ENCODE data around the gene PEAK1. TPM values are rescaled to one million over a fixed set of nuclear protein-coding genes. Genes with fewer than 3 reads are reported as not detected.

Gene PEAK1
- total RNA-seq, 1 experiment from 2014 or later: 6.4 TPM

- no peak for DNase-seq (ENCODE audit: low read depth)
- in situ Hi-C loops (cut with HindIII; ENCODE audit: low pct_unique_long_range_greater_than_20kb, low sequenced_read_pairs): no loop called here
Observed at GRCh38 chr15:77130315-77130930, 289.5 kb downstream of the PEAK1 start.

DNA sequence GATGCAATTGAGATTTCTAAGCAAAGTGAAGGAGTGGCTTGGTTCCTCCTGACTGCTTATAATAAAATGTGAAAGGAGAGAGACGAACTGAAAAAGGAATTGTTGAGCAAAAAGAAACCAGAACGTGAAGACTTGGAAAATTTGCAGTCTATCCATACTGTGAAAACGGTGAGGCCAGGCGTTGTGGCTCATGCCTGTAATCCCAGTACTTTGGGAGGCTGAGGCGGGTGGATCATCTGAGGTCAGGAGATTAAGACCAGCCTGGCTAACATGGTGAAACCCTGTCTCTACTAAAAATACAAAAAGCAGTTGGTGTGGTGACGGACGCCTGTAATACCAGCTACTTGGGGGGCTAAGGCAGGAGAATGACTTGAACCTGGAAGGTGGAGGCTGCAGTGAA is 292.3 kb downstream of the PEAK1 start:
- in situ Hi-C loops (cut with HindIII; ENCODE audit: low pct_unique_long_range_greater_than_20kb, low sequenced_read_pairs): no loop called here
- no peak for DNase-seq (ENCODE audit: low read depth)

DNA sequence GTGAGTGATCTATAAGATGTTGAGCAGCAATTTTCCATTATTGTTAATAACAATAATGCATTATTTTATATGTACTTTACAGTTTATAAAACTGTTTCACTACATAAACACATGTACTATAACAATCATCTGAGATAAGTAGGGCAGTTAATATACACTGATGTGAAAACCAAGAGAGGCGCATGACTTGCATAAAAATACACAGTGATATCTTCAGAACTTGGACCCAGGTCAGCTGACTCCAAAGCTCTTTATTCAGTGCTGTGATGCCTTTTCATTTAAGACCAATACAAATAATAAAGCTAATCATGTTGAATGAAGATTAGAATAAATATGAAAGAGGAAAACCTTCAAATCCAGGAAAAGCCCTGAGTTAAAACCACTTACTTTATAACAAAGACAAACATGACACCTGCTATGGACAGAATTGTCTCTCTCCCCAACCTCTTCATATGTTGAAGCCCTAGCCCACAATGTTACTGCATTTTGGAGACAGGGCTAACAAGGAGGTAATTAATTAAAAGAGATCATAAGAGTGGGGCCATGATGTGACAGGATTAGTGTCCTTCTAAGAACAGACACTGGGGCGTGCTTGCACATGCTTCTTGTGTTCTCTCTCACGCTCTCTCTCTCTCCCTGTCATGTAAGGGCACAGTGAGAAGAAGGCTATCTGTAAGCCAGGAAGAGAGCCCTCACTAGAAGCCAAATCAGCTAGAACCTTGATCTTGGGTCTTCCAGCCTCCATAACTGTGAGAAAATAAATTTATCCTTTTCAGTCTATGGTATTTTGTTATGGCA is 293.2 kb downstream of the PEAK1 start:
- DNase-seq (ENCODE audit: low read depth): no peak
- in situ Hi-C loops (cut with HindIII; ENCODE audit: low pct_unique_long_range_greater_than_20kb, low sequenced_read_pairs): no loop called here

GRCh38 chr15:77123854-77124253 is 296.1 kb downstream of the PEAK1 start:
- no peak for DNase-seq (ENCODE audit: low read depth)
- in situ Hi-C loops (cut with HindIII; ENCODE audit: low pct_unique_long_range_greater_than_20kb, low sequenced_read_pairs): no loop called here

GRCh38 chr15:77122576-77122975 is 297.3 kb downstream of the PEAK1 start:
- no peak for DNase-seq (ENCODE audit: low read depth)
- in situ Hi-C loops (cut with HindIII; ENCODE audit: low pct_unique_long_range_greater_than_20kb, low sequenced_read_pairs): no loop called here

- in situ Hi-C loops (cut with HindIII; ENCODE audit: low pct_unique_long_range_greater_than_20kb, low sequenced_read_pairs): no loop called here
- DNase-seq (ENCODE audit: low read depth): no peak
Observed at GRCh38 chr15:77121599-77121998, 298.3 kb downstream of the PEAK1 start.

- in situ Hi-C loops (cut with HindIII; ENCODE audit: low pct_unique_long_range_greater_than_20kb, low sequenced_read_pairs): no loop called here
- DNase-seq (ENCODE audit: low read depth): no peak
Observed at GRCh38 chr15:77120576-77120975, 299.3 kb downstream of the PEAK1 start.

GRCh38 chr15:77119446-77119845 is 300.5 kb downstream of the PEAK1 start:
- in situ Hi-C loops (cut with HindIII; ENCODE audit: low pct_unique_long_range_greater_than_20kb, low sequenced_read_pairs): no loop called here
- no peak for DNase-seq (ENCODE audit: low read depth)

GRCh38 chr15:77118882-77119321 is 301.0 kb downstream of the PEAK1 start:
- in situ Hi-C loops (cut with HindIII; ENCODE audit: low pct_unique_long_range_greater_than_20kb, low sequenced_read_pairs): no loop called here
- DNase-seq (ENCODE audit: low read depth): peak; percentile 31

DNA sequence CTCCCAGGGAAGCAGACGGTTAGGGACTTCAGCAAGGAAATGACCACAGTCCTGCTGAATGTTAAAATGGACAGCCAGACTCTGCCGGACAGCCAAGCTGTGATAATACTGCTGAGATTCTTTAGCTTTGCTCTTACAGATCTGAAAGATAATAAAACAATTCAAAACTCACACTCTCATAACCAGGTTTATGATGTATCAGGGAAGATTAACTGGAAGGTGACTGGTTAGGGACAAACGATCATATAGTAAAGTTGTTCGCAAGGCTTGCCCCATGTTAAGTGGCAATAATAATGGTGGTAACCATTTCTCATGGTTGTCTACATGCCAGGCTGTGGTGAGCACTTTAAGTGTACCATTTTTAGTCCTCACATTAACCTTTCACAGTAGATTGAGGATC is 304.7 kb downstream of the PEAK1 start:
- DNase-seq (ENCODE audit: low read depth): no peak
- in situ Hi-C loops (cut with HindIII; ENCODE audit: low pct_unique_long_range_greater_than_20kb, low sequenced_read_pairs): no loop called here

DNA sequence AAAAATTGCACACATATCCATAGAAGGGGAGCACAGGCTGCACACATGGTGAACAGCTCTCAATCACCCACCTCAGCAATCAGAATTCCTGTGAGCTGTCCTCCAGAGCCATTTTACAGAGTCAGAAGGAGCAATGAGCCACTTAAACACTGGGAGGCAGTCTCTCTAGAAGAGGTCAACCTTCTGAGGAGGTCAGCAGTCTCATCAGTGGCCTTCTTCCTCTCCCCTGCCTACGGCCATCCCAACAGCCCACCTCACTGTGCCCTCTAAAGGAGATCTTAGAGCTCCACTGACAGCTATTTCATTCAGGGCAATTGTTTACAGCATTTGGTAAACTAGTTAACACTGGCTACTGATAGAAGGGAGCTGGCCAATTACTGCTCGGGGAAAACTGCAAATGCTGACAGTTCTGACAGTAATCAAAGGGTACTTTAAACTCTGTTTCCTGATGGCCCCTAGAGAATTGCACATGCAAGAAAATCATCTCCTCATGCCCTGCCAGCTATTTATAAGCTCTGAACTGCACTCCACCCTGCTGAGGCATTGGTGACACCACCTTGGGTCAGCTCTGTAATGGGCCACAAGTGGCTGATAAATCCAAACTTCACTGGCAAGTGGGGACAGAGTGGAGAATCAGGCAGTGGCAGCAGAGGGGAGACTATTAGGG is 306.9 kb downstream of the PEAK1 start:
- no peak for DNase-seq (ENCODE audit: low read depth)
- in situ Hi-C loops (cut with HindIII; ENCODE audit: low pct_unique_long_range_greater_than_20kb, low sequenced_read_pairs): no loop called here

- in situ Hi-C loops (cut with HindIII; ENCODE audit: low pct_unique_long_range_greater_than_20kb, low sequenced_read_pairs): no loop called here
Observed at GRCh38 chr15:77111789-77112188, 308.1 kb downstream of the PEAK1 start.

GRCh38 chr15:77107531-77108355 is 312.2 kb downstream of the PEAK1 start:
- in situ Hi-C loops (cut with HindIII; ENCODE audit: low pct_unique_long_range_greater_than_20kb, low sequenced_read_pairs): no loop called here
- DNase-seq (ENCODE audit: low read depth): peak; percentile 46

More at GRCh38 chr15:77111789-77112188, 308.1 kb downstream of the PEAK1 start:
- DNase-seq (ENCODE audit: low read depth): no peak

DNA sequence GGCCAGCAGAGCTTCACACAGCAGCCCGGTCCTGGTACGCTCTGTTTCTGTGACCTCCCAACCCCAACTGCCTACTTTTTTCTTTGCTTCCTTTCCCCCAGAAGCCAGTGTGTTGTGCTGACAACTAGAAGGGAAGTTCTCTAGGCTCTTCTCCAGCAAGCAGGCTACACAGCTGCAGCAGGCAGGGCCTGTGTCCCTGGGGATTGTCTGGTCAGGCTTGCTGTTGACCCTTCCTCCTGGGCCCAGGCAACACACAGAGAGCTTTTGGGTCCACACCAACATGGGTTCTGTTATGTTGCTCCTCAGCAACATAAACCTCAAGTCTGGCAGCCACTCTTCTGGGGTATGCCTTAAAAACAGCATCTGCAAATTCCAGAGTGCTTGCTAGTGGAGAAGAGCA is 312.8 kb downstream of the PEAK1 start:
- in situ Hi-C loops (cut with HindIII; ENCODE audit: low pct_unique_long_range_greater_than_20kb, low sequenced_read_pairs): no loop called here
- no peak for DNase-seq (ENCODE audit: low read depth)

DNA sequence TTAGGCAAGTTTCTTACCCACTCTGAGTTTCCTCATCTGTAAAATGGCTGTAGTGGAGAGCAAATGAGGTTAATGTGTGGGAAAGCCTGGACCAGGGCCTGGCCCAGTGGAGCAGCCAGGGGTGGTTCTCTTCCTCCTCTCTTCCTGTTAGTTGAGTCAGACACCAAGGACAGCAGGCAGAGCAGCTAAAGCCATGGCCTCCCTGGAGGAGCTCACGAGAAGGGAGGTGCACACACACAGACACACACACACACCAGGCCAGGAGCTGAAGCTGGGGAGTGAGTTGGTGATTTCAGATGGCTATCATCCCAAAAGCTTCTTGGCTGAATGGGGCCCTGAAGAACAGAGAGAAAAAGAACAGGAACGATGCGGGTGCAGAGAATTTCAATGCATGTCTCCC is 315.7 kb downstream of the PEAK1 start:
- in situ Hi-C loops (cut with HindIII; ENCODE audit: low pct_unique_long_range_greater_than_20kb, low sequenced_read_pairs): no loop called here
- DNase-seq (ENCODE audit: low read depth): no peak

DNA sequence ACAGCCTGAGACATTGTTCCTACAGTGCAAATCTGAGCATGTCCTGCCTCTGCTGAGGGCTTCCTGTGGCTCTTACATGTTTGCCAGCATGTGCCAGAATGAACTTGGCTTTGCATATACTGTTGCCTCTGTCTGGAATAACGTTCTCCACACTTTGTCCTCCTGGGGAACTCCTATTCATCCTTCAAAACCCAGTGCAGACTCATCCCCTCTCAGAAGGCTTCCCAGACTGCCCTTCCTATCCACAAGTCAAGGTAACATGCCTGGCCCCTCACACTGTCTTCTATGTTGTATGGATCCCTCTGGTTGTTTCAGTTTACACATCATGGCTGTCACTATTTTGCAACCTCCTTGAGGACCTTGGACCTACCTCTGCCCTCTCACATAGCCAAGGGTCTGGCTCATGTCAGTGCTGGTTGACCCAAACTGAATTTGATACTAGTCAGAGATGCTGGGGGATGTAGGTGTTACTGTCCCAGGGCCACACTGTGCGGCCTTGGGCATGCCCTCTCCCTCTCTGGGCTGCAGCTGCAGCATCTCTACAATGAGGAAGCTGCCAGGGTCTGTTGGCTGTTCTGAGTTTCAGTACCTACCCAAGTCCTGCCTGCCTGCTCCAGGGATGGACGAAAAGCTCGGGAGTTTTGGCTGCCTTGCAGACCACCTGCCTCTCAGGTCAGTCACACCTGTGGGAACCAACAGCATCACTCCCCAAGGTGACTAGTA is 320.0 kb downstream of the PEAK1 start:
- in situ Hi-C loops (cut with HindIII; ENCODE audit: low pct_unique_long_range_greater_than_20kb, low sequenced_read_pairs): no loop called here
- DNase-seq (ENCODE audit: low read depth): no peak

DNA sequence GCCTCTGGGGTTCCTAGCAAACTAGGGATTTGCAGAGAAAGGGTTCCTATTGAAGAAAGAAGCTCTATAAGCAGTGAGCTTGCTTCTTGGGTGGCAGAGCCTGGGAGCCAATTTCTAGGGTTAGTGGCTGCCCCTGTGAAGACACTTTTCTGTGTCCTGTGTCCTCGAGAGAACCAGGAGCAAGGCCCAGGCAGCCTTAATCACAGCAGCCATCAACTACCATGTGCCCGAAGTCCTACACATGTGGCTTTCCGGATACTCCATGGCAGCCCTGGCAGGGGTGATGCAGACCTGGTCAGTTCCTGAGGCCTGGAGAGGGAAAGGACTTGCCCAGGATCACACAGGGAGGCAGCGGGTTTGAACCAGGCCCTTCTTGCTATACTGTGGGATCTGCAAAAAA is 321.3 kb downstream of the PEAK1 start:
- in situ Hi-C loops (cut with HindIII; ENCODE audit: low pct_unique_long_range_greater_than_20kb, low sequenced_read_pairs): no loop called here
- no peak for DNase-seq (ENCODE audit: low read depth)

GRCh38 chr15:77097921-77098320 is 322.0 kb downstream of the PEAK1 start:
- in situ Hi-C loops (cut with HindIII; ENCODE audit: low pct_unique_long_range_greater_than_20kb, low sequenced_read_pairs): no loop called here
- no peak for DNase-seq (ENCODE audit: low read depth)
